Neuron (in vitro differentiated cells): ENCODE measurements around the gene OR2A1.
"Not testable (repeated sequence)": the region's sequence is repeated elsewhere in the genome, so short reads cannot be mapped to it uniquely, and the experiment has no call there.

ENCODE experiments used
- H2AFZ ChIP-seq: one replicate; pipeline ENCODE4 v1.6.1; 2013; ENCODE audit warnings: low read depth, mild to moderate bottlenecking, inconsistent platforms, low read length, moderate library complexity
- H3K27me3 ChIP-seq: one replicate; pipeline ENCODE4 v1.6.1; 2013; ENCODE audit warnings: low read length; ENCODE audit not compliant: insufficient read depth
- H3K36me3 ChIP-seq: one replicate; pipeline ENCODE4 v1.6.1; 2013; ENCODE audit warnings: low read length; ENCODE audit not compliant: insufficient read depth
- H3K4me1 ChIP-seq: one replicate; pipeline ENCODE4 v1.6.1; 2013; ENCODE audit warnings: low read length; ENCODE audit not compliant: insufficient read depth
- H3K4me3 ChIP-seq: 2 replicates; pipeline ENCODE4 v1.5.1; 2013; ENCODE audit warnings: mild to moderate bottlenecking, low read length, moderate library complexity
- H3K9me3 ChIP-seq: one replicate; pipeline ENCODE4 v1.6.1; 2013; ENCODE audit warnings: low read length

The OR2A1 gene

DNA sequence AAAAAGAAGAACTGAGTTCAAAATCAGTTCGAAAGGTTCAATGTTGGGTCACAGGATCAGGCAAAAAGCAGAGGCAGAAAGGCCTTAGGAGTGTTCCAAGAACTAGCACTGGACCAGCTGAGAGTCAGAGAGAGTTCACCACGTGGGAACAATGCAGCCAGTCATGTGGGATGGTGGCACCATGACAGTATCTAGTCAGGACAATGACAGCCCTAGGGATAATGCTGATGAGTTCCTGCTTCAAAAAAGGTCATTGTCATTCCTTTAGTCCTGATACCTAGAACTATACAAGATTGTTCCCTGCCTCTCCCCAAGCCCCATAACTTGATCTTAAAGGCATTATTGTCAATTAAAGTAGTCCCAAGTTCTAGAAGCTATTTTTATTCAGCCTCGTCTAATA, 39.4 kb downstream of the OR2A1 start:
- not testable (repeated sequence) for H3K4me3 ChIP-seq, H3K4me1 ChIP-seq, H3K9me3 ChIP-seq, H3K27me3 ChIP-seq, H3K36me3 ChIP-seq, H2AFZ ChIP-seq

DNA sequence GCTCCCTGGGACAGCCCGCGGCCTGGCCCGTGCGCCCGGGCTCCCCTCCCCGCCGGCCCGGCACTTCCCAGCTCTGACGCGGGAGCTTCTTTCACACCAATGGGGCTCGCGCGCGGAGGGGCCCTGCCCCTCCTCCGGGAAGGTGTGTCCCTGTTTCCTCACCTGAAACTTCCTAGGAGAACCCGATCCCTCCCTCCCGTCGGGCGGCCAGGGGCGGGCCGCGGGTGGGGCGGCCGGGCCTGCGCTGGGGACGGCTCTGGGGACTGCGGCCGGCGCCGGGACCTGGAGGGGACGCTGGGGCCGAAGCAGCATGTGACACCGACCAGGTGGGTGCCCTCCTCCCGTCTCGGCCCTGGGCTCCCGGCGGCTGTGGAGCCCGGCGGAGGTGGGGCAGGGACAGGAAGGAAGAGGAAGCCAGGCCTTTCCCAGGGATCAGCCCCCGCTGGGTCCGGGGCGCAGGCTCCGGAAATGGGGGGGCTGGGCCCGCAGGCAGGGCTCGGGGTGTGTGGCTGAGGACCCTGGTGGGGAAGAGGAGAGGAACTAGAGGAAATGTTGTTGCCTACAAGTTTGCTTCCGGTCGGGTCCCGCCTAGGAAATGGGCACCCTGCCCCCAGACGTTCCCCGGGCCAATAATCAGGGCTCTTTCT, 43.1 kb downstream of the OR2A1 start, which contains the start of gene ARHGEF5:
ARHGEF5 (plus strand) TSS at position 227 of the 647 bp plus-strand sequence. CDS start 7,268 bp downstream, outside the sequence.
- not testable (repeated sequence) for H3K9me3 ChIP-seq, H3K27me3 ChIP-seq, H3K4me1 ChIP-seq, H3K4me3 ChIP-seq, H3K36me3 ChIP-seq, H2AFZ ChIP-seq

- H3K4me3 ChIP-seq, H3K9me3 ChIP-seq, H3K4me1 ChIP-seq, H2AFZ ChIP-seq, H3K36me3 ChIP-seq, H3K27me3 ChIP-seq: not testable (repeated sequence)
Measured at GRCh38 chr7:144356185-144356584, 44.0 kb downstream of the OR2A1 start.

DNA sequence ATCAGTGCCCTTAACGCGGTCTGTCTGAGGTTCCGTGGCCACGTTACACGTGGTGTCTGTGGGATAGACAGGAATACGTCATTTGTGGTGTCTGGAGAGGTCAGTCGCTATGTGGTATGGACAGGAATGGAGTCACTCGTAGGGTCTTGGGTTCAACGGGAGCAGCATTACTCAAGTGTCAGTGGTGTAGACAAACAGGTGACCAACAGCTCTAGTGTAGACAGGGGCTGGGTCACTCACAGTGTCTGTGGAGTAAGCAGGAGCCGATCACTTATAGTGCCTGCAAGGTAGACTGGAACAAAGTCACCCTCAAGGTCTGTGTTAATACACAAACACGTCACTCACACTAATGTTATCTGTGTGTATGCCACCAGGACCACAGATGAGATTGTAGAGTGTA, 44.6 kb downstream of the OR2A1 start:
- not testable (repeated sequence) for H2AFZ ChIP-seq, H3K27me3 ChIP-seq, H3K4me1 ChIP-seq, H3K9me3 ChIP-seq, H3K36me3 ChIP-seq, H3K4me3 ChIP-seq

DNA sequence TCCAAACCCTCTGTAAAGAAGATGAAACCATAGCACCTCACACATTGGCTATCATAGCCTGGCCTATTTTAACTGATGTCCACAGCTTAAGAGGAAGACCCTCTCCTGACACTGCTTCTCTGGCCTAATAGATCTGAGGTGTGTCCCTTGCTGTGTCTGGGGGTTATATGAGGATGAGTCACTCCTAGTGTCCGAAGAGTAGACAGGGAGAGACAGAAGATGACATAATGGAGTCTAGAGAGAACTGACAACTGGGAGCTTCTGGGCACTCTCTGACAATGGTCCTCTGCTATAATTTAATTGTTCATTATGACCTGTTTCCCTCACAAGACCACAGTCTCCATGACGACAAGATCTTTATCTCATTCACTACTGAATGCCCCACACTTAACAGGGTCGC, 49.8 kb downstream of the OR2A1 start:
- not testable (repeated sequence) for H2AFZ ChIP-seq, H3K4me3 ChIP-seq, H3K36me3 ChIP-seq, H3K4me1 ChIP-seq, H3K9me3 ChIP-seq, H3K27me3 ChIP-seq

GRCh38 chr7:144365523-144365922, 53.3 kb downstream of the OR2A1 start:
- not testable (repeated sequence) for H3K9me3 ChIP-seq, H3K27me3 ChIP-seq, H3K4me1 ChIP-seq, H3K36me3 ChIP-seq, H3K4me3 ChIP-seq, H2AFZ ChIP-seq

- H3K9me3 ChIP-seq, H3K36me3 ChIP-seq, H3K4me3 ChIP-seq, H3K27me3 ChIP-seq, H2AFZ ChIP-seq, H3K4me1 ChIP-seq: not testable (repeated sequence)
Measured at GRCh38 chr7:144367250-144367649, 55.0 kb downstream of the OR2A1 start.

DNA sequence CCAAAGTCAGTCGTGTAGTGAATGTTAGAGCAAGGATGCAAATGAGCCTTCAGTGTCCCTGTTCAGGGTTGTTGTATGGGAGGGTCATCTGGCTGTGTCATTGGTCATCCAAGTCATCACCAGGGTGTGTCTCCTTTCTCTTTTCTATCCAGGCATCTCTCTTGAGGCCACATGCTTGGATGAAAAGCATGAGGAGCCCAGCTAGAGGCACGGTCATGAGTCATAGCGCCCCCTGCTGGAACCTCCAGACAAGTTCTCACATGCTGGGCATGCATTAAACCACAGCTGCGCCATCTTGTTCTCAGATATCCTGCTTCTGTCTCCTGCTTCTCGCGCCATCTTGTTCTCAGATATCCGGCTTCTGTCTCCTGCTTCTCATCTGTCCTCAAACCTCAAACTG, 57.0 kb downstream of the OR2A1 start:
- not testable (repeated sequence) for H3K4me1 ChIP-seq, H3K4me3 ChIP-seq, H3K9me3 ChIP-seq, H3K27me3 ChIP-seq, H2AFZ ChIP-seq, H3K36me3 ChIP-seq
